IMR-90 (cell line): ENCODE data around the gene GABPB2. TPM values are rescaled to one million over a fixed set of nuclear protein-coding genes. Genes with fewer than 3 reads are reported as not detected.

Experiments used
- ATAC-seq: fragments of 200-7000 bp; cut with Tn5 transposase; 2 replicates; pipeline ENCODE4 v1.9.1; 2020; ENCODE audit warnings: low read depth, mild to moderate bottlenecking, moderate library complexity
- BruUV-seq: library from RNA; stranded (reverse); fragments of 400-500 nt; replicated peaks from 2 replicates; lab custom pipeline; 2021; lab: Mats Ljungman, UMichigan
- CTCF ChIA-PET: fragments of 300-600 bp; formaldehyde crosslinking; extraction: SDS; loops from one replicate; lab custom pipeline; 2021; ENCODE audit warnings: antibody characterized with exemption; lab: Yijun Ruan, JAX
- POLR2A ChIA-PET: fragments of 300-600 bp; sonication (Branson Sonifier 250); formaldehyde crosslinking; loops from one replicate; lab custom pipeline; 2022; ENCODE audit warnings: antibody characterized with exemption; ENCODE audit not compliant: unreplicated experiment; lab: Charles Lee
- DNase-seq: peaks from one replicate; pipeline ENCODE4 v3.0.0; 2013
- H2AFZ ChIP-seq: replicated peaks from 2 replicates; pipeline ENCODE3; 2013; ENCODE audit warnings: low read length, mild to moderate bottlenecking; ENCODE audit not compliant: poor library complexity
- H2AK5ac ChIP-seq: 2 replicates; pipeline ENCODE4 v1.6.1; 2013; ENCODE audit warnings: low read depth, low read length, inconsistent platforms
- H2AK9ac ChIP-seq: replicated peaks from 2 replicates; pipeline ENCODE3; 2013; ENCODE audit warnings: mild to moderate bottlenecking, low read depth, low read length, moderate library complexity; ENCODE audit not compliant: poor library complexity
- H2BK120ac ChIP-seq: 2 replicates; pipeline ENCODE4 v1.6.1; 2013; ENCODE audit warnings: low read depth, low read length, inconsistent platforms
- H2BK15ac ChIP-seq: 3 replicates; pipeline ENCODE4 v1.6.1; 2013; ENCODE audit warnings: low read depth, low read length, inconsistent platforms
- H2BK20ac ChIP-seq: 2 replicates; pipeline ENCODE4 v1.6.1; 2013; ENCODE audit warnings: low read depth, mild to moderate bottlenecking, inconsistent platforms, low read length, moderate library complexity
- H2BK5ac ChIP-seq: 2 replicates; pipeline ENCODE4 v1.6.1; 2013; ENCODE audit warnings: mild to moderate bottlenecking, low read depth, low read length, inconsistent platforms; ENCODE audit not compliant: poor library complexity, severe bottlenecking
- H3K14ac ChIP-seq: replicated peaks from 2 replicates; pipeline ENCODE4 v1.6.1; 2013; ENCODE audit warnings: low read depth, low read length, inconsistent platforms
- H3K18ac ChIP-seq: 2 replicates; pipeline ENCODE4 v1.6.1; 2013; ENCODE audit warnings: low read depth, low read length, control low read depth
- H3K23ac ChIP-seq: 2 replicates; pipeline ENCODE4 v1.6.1; 2013; ENCODE audit warnings: low read depth, low read length, inconsistent platforms
- H3K27ac ChIP-seq: 2 replicates; pipeline ENCODE4 v1.5.1; 2013; ENCODE audit warnings: mild to moderate bottlenecking, control low read depth, low read length; ENCODE audit not compliant: insufficient read depth
- H3K27me3 ChIP-seq: 2 replicates; pipeline ENCODE4 v1.6.1; 2013; ENCODE audit warnings: low read length; ENCODE audit not compliant: control insufficient read depth, insufficient read depth
- H3K36me3 ChIP-seq: 2 replicates; pipeline ENCODE4 v1.6.1; 2013; ENCODE audit warnings: low read length, mixed read lengths; ENCODE audit not compliant: control insufficient read depth, insufficient read depth
- H3K4ac ChIP-seq: 2 replicates; pipeline ENCODE4 v1.6.1; 2013; ENCODE audit warnings: low read depth, low read length, inconsistent platforms
- H3K4me1 ChIP-seq: 2 replicates; pipeline ENCODE4 v1.6.1; 2013; ENCODE audit warnings: low read length, mixed read lengths; ENCODE audit not compliant: control insufficient read depth, insufficient read depth
- H3K4me2 ChIP-seq: 2 replicates; pipeline ENCODE4 v1.6.1; 2013; ENCODE audit warnings: low read depth, mild to moderate bottlenecking, control low read depth, low read length, moderate library complexity
- H3K4me3 ChIP-seq: 2 replicates; pipeline ENCODE4 v1.5.1; 2013; ENCODE audit warnings: low read depth, mild to moderate bottlenecking, control low read depth, low read length, moderate library complexity; ENCODE audit not compliant: insufficient read depth
- H3K56ac ChIP-seq: 2 replicates; pipeline ENCODE4 v1.6.1; 2013; ENCODE audit warnings: low read length, inconsistent platforms; ENCODE audit not compliant: insufficient read depth; ENCODE audit errors: extremely low read depth
- H3K79me1 ChIP-seq, 2 experiments: 2 replicates each; pipeline ENCODE4 v1.6.1; 2013; ENCODE audit warnings: low read length in 2 of 2, inconsistent platforms in 1 of 2, low read depth in 1 of 2
- H3K9ac ChIP-seq: 2 replicates; pipeline ENCODE4 v1.6.1; 2013; ENCODE audit warnings: low read depth, low read length, control low read depth
- H3K9me1 ChIP-seq: 2 replicates; pipeline ENCODE4 v1.6.1; 2013; ENCODE audit warnings: low read length, inconsistent platforms; ENCODE audit not compliant: insufficient read depth
- H3K9me3 ChIP-seq: 2 replicates; pipeline ENCODE4 v1.6.1; 2013; ENCODE audit warnings: low read length; ENCODE audit not compliant: control insufficient read depth, insufficient read depth
- H4K20me1 ChIP-seq: 2 replicates; pipeline ENCODE4 v1.6.1; 2013; ENCODE audit warnings: low read length, inconsistent platforms; ENCODE audit not compliant: insufficient read depth
- H4K5ac ChIP-seq: 2 replicates; pipeline ENCODE4 v1.6.1; 2013; ENCODE audit warnings: mild to moderate bottlenecking, low read depth, low read length, control low read depth
- H4K8ac ChIP-seq, 2 experiments: 2 replicates each; pipeline ENCODE4 v1.6.1; 2013; ENCODE audit warnings: low read depth in 2 of 2, low read length in 2 of 2, control low read depth in 1 of 2, inconsistent platforms in 1 of 2
- H4K91ac ChIP-seq: 2 replicates; pipeline ENCODE4 v1.6.1; 2013; ENCODE audit warnings: low read depth, low read length, inconsistent platforms; ENCODE audit not compliant: insufficient read depth
- BHLHE40 ChIP-seq: fragments of 150-350 bp; IDR thresholded peaks from 2 replicates; pipeline ENCODE4 v1.6.1; 2016; ENCODE audit warnings: mild to moderate bottlenecking, low read depth, low read length
- CEBPB ChIP-seq: IDR thresholded peaks from 2 replicates; pipeline ENCODE4 v1.6.1; 2012; ENCODE audit warnings: low read depth, low read length, improper control_type of control experiment
- CHD1 ChIP-seq: IDR thresholded peaks from 2 replicates; pipeline ENCODE4 v1.6.1; 2012; ENCODE audit warnings: low read depth, low read length, improper control_type of control experiment
- FOS ChIP-seq: fragments of 150-350 bp; IDR thresholded peaks from 2 replicates; pipeline ENCODE4 v1.6.1; 2016; ENCODE audit warnings: low read depth, low read length
- MAFK ChIP-seq: IDR thresholded peaks from 2 replicates; pipeline ENCODE4 v1.6.1; 2012; ENCODE audit warnings: low read depth, low read length, improper control_type of control experiment
- SMC3 ChIP-seq: fragments of 150-350 bp; IDR thresholded peaks from 2 replicates; pipeline ENCODE4 v1.6.1; 2016; ENCODE audit warnings: low read depth, mild to moderate bottlenecking, antibody characterized with exemption, low read length, moderate library complexity
- WGBS, 2 experiments: methylation state at CpG; one replicate each; pipeline versions ENCODE4 v1.1.5 to v1.1.7; 2013; ENCODE audit warnings: missing lambda C conversion rate in 2 of 2; ENCODE audit not compliant: insufficient read length in 1 of 2; ENCODE audit errors: extremely low coverage in 2 of 2; 5-methylcytosine and 5-hydroxymethylcytosine counted together
- dilution Hi-C: fragments of 300-500 bp; cut with HindIII; formaldehyde crosslinking; loops from one replicate; pipeline ENCODE4 v1.14.3; 2018; ENCODE audit warnings: low sequenced_read_pairs; ENCODE audit not compliant: unreplicated experiment
- in situ Hi-C: fragments of 300-500 bp; cut with MboI; formaldehyde crosslinking; loops from 3 replicates; pipeline ENCODE4 v1.14.3; 2019; ENCODE audit warnings: low sequenced_read_pairs, inconsistent platforms, mixed read lengths
- intact Hi-C: fragments of 100-400 bp; cut with micrococcal nuclease; formaldehyde crosslinking; loops from 2 replicates; pipeline ENCODE4 v1.10.0; 2022
- polyA plus RNA-seq, 3 experiments: library from polyadenylated mRNA; depleted of rRNA; stranded (reverse); fragments of >200 nt; gene quantifications; 2 replicates each; pipeline ENCODE4 v1.2.3, GENCODE V29; 2012; ENCODE audit warnings: low replicate concordance in 1 of 3
- total RNA-seq: library from RNA; depleted of rRNA; stranded (reverse); fragments of >200 nt; gene quantifications from 2 replicates; pipeline ENCODE4 v1.2.3, GENCODE V29; 2012
- TF ChIP-seq, protein P1 (sequence below): conservative IDR thresholded peaks from 2 replicates; pipeline ENCODE4 v1.5.1; 2012; ENCODE audit warnings: mild to moderate bottlenecking, low read depth, low read length, improper control_type of control experiment

GABPB2 gene
- total and polyA plus RNA-seq, 2 of the 4 experiments (the other 2 are of a cell fraction) = 7.5 to 12.9 TPM

DNA sequence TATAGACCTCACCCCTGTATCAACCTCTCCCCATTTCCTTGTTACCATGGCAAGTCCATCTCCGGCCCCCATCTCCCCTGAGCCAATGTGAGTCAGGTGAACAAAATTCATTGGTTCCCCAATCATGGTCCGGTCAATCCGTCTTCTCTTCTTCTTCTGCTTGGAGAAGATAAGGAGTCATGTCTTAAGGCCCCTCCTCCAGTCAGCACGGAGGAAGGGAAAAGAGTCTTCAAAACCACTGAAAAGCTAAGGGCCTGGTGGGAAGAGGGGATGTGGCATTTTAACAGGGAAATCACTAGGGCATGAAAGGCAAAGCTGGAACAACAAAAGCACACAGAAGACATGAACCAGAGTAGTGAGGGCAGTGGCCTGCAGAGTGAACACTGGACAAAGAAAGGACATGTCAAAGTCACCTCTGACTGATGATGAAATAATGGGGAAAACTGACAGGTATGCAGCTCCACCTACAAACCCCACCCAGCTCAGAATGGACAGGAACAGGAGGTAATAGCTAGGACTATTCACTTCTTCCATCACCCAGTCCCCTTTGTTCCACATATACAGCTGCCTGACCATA is 15.5 kb upstream of the GABPB2 start:
- Histone ChIP-seq H3K23ac (no peak overlapping the region), H3K36me3 (peaks cover 50% of the 10 kb centered on the region), H3K79me1 (peaks cover 28 to 81% of the 10 kb centered on the region in 2 experiments), H3K4ac (no peak overlapping the region), H2BK15ac (no peak overlapping the region), H3K18ac (no peak overlapping the region), H4K8ac (no peak overlapping the region), H2AK5ac (no peak overlapping the region), H4K5ac (no peak overlapping the region), H3K27me3 (no peaks in the 10 kb centered on the region), H3K4me3 (no peak overlapping the region), H2BK5ac (no peak overlapping the region), H3K9me3 (no peaks in the 10 kb centered on the region), H2AK9ac (no peak overlapping the region), H3K4me1 (peaks cover 9% of the 10 kb centered on the region), H3K4me2 (no peak overlapping the region), H3K14ac (no peak overlapping the region), H4K91ac (no peak overlapping the region), H3K9ac (no peak overlapping the region; the same call in 1 of the 2 replicates), H3K56ac (no peak overlapping the region), H2BK20ac (no peak overlapping the region), H2AFZ (no peak overlapping the region), H3K27ac (no peak overlapping the region), H4K20me1 (peaks cover 56% of the 10 kb centered on the region), H3K9me1 (peaks cover 23% of the 10 kb centered on the region), H2BK120ac (no peak overlapping the region)
- WGBS, 2 experiments = no CpG with 5 or more reads among the region's 4 CpGs
- dilution Hi-C loops = no loop called here
- ATAC-seq (no peak), DNase-seq (no peak)
- POLR2A ChIA-PET = no interaction called here
- intact Hi-C loops = no loop called here
- CTCF ChIA-PET = no interaction called here
- in situ Hi-C loops = no loop called here
- no TSS peak for BruUV-seq
- no peak for TF ChIP-seq FOS
- no peak for TF ChIP-seq BHLHE40
- no peak for TF ChIP-seq CHD1
- TF ChIP-seq MAFK = no peak
- TF ChIP-seq SMC3 = no peak
- TF ChIP-seq, protein P1, sequence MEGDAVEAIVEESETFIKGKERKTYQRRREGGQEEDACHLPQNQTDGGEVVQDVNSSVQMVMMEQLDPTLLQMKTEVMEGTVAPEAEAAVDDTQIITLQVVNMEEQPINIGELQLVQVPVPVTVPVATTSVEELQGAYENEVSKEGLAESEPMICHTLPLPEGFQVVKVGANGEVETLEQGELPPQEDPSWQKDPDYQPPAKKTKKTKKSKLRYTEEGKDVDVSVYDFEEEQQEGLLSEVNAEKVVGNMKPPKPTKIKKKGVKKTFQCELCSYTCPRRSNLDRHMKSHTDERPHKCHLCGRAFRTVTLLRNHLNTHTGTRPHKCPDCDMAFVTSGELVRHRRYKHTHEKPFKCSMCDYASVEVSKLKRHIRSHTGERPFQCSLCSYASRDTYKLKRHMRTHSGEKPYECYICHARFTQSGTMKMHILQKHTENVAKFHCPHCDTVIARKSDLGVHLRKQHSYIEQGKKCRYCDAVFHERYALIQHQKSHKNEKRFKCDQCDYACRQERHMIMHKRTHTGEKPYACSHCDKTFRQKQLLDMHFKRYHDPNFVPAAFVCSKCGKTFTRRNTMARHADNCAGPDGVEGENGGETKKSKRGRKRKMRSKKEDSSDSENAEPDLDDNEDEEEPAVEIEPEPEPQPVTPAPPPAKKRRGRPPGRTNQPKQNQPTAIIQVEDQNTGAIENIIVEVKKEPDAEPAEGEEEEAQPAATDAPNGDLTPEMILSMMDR = no peak
- TF ChIP-seq CEBPB = 0 out of 2 replicates have a peak, but pooled peaks have one; percentile 18
